Panc1 (cell line): ENCODE data around the gene NR6A1. TPM values are rescaled to one million over a fixed set of nuclear protein-coding genes. Genes with fewer than 3 reads are reported as not detected.
A peak's percentile ranks its signal among the peaks of the same experiment; 100 is the strongest.

ENCODE experiments used
- ATAC-seq: fragments of 200-7000 bp; cut with Tn5 transposase; 2 replicates; pipeline ENCODE4 v1.9.1; 2020; ENCODE audit warnings: mild to moderate bottlenecking, moderate library complexity
- BruUV-seq: library from RNA; stranded (reverse); fragments of 400-500 nt; replicated peaks from 2 replicates; lab custom pipeline; 2021; lab: Mats Ljungman, UMichigan
- CTCF ChIA-PET: fragments of 300-600 bp; sonication (Branson Sonifier 250); formaldehyde crosslinking; loops from one replicate; lab custom pipeline; 2022; ENCODE audit warnings: antibody characterized with exemption; lab: Charles Lee
- POLR2A ChIA-PET: fragments of 300-600 bp; sonication (Branson Sonifier 250); formaldehyde crosslinking; loops from one replicate; lab custom pipeline; 2022; ENCODE audit warnings: antibody characterized with exemption; lab: Charles Lee
- DNase-seq: peaks from one replicate; pipeline ENCODE4 v3.0.0-alpha.2; 2010; ENCODE audit warnings: low read depth, low spot score
- H3K27ac ChIP-seq: 2 replicates; pipeline ENCODE4 v1.5.1; 2011; ENCODE audit warnings: mild to moderate bottlenecking, low read length, inconsistent platforms
- H3K27me3 ChIP-seq: fragments of 200-500 bp; sonication (Bioruptor generic); 2 replicates; pipeline ENCODE4 v1.6.0; 2014; ENCODE audit warnings: low read length, inconsistent platforms; ENCODE audit not compliant: control insufficient read depth, insufficient read depth
- H3K36me3 ChIP-seq: fragments of 200-500 bp; sonication (Bioruptor generic); 2 replicates; pipeline ENCODE4 v1.5.1; 2014; ENCODE audit warnings: inconsistent platforms, mild to moderate bottlenecking, low read length, moderate library complexity; ENCODE audit not compliant: control insufficient read depth, insufficient read depth
- H3K4me1 ChIP-seq: 2 replicates; pipeline ENCODE4 v1.5.1; 2011; ENCODE audit warnings: inconsistent platforms, mild to moderate bottlenecking, low read length, moderate library complexity; ENCODE audit not compliant: control insufficient read depth, insufficient read depth
- H3K4me3 ChIP-seq, 2 experiments: 2 replicates each; pipeline ENCODE4 v1.5.1; 2011 to 2012; ENCODE audit warnings: low read depth in 2 of 2, low read length in 2 of 2, mild to moderate bottlenecking in 2 of 2, inconsistent platforms in 1 of 2, moderate library complexity in 1 of 2
- H3K9me3 ChIP-seq: fragments of 200-500 bp; sonication (Bioruptor generic); 2 replicates; pipeline ENCODE4 v1.5.1; 2014; ENCODE audit warnings: low read depth, mild to moderate bottlenecking, inconsistent platforms, low read length, moderate library complexity; ENCODE audit not compliant: control insufficient read depth, insufficient read depth
- POLR2AphosphoS5 ChIP-seq: IDR thresholded peaks from 2 replicates; pipeline ENCODE4 v1.6.1; 2012; ENCODE audit warnings: mild to moderate bottlenecking, low read depth, low read length, moderate library complexity
- SIN3A ChIP-seq: IDR thresholded peaks from 2 replicates; pipeline ENCODE4 v1.6.1; 2012; ENCODE audit warnings: low read depth, mild to moderate bottlenecking, low read length, moderate library complexity, borderline replicate concordance; ENCODE audit not compliant: insufficient read depth
- TCF7L2 ChIP-seq: IDR thresholded peaks from 2 replicates; pipeline ENCODE4 v1.6.1; 2011; ENCODE audit warnings: mild to moderate bottlenecking, low read depth, low read length, inconsistent platforms
- in situ Hi-C: cut with HindIII; loops from 2 replicates; pipeline ENCODE4 v1.10.0; 2016; ENCODE audit warnings: low sequenced_read_pairs, low pct_unique_long_range_greater_than_20kb
- intact Hi-C: fragments of 100-400 bp; cut with micrococcal nuclease; formaldehyde crosslinking; loops from one replicate; pipeline ENCODE4 v1.10.0; 2022; ENCODE audit not compliant: unreplicated experiment
- total RNA-seq: library from RNA; stranded (reverse); gene quantifications from one replicate; pipeline ENCODE4 v1.2.1, GENCODE V29; 2021; ENCODE audit not compliant: unreplicated experiment
- TF ChIP-seq, protein P1 (sequence below): fragments of 450-650 bp; IDR thresholded peaks from 2 replicates; pipeline ENCODE4 v1.5.1; 2017; ENCODE audit warnings: mild to moderate bottlenecking
- TF ChIP-seq, protein P2 (sequence below), 2 experiments: IDR thresholded peaks; 2 replicates each; pipeline ENCODE4 v1.6.1; 2011 to 2012; ENCODE audit warnings: low read depth in 2 of 2, control low read depth in 1 of 2, low read length in 1 of 2, mild to moderate bottlenecking in 1 of 2, moderate library complexity in 1 of 2; ENCODE audit not compliant: insufficient read depth in 1 of 2

NR6A1 gene
- total RNA-seq, 1 experiment from 2014 or later: 7.6 TPM

DNA sequence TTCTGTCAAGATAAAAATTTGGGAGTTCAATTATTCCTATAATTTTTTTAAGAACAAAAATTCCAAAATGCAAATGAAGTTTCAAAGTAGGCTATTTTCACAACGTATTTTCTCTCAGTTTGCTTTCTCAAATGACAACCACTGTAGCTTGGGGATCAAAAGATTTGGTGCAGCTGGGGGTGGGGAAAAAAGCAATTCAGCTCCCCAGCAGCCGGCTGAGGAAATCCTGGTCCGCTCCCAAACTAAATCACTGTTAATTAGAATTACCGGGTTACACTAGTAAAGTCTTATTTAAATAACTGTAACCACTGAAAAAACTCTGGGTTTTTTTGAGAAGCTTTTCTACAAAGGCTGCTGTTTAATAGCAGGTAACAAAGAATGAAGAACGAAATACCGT lies 5.7 kb downstream of the NR6A1 start:
- no peaks in the 10 kb centered on the region for H3K9me3 ChIP-seq
- intact Hi-C loops: no loop called here
- CTCF ChIA-PET: interaction anchor here (1.0 kb wide), 1 partner anchor 148 kb away, joined by 4 read pairs; no protein-coding TSS in a partner anchor

DNA sequence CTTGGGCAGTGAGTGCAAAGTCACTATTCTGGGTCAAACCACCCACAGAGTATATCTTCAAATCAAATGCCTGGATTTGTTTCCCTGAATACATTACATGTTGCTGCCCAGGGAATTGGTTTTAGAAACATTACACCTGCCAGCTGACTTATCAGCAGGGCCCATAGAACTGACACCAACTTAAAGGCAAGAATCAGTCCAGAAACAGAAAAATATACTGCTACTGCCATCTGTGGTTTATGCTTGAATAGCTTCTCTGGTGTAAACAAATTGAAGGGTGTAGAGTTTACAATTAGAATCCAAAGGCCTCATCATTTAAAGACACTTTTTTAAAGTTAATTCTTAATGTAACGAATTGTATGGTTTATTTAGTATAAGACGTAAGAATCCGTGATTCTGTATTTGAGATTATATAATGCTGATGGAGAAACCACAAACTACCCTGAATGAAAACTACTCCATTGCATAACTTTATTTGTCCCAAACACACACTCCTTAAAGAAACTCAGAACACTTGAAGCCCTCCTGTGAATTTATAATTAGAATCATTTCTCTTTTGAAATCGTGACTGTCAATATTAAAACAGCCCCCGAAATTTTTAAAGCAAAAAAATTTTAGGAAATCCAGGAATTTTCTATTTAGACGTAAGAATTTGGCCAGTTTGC lies 6.2 kb downstream of the NR6A1 start:
- Histone ChIP-seq H3K36me3 (no peaks in the 10 kb centered on the region), H3K27me3 (no peaks in the 10 kb centered on the region), H3K9me3 (no peaks in the 10 kb centered on the region), H3K27ac (no peak overlapping the region), H3K4me1 (peaks cover 35% of the 10 kb centered on the region), H3K4me3 (no peak overlapping the region)
- ATAC-seq: no peak; the same call in 1 of the 2 replicates
- ChIA-PET POLR2A (interaction anchor here (0.5 kb wide), 1 partner anchor 34 kb away, joined by 12 read pairs; no protein-coding TSS in a partner anchor), CTCF (interaction anchor here (0.5 to 1.2 kb wide), 3 partner anchors 32 to 148 kb away, joined by 4 to 5 read pairs (median 4); no protein-coding TSS in a partner anchor)
- TF ChIP-seq, protein P1, sequence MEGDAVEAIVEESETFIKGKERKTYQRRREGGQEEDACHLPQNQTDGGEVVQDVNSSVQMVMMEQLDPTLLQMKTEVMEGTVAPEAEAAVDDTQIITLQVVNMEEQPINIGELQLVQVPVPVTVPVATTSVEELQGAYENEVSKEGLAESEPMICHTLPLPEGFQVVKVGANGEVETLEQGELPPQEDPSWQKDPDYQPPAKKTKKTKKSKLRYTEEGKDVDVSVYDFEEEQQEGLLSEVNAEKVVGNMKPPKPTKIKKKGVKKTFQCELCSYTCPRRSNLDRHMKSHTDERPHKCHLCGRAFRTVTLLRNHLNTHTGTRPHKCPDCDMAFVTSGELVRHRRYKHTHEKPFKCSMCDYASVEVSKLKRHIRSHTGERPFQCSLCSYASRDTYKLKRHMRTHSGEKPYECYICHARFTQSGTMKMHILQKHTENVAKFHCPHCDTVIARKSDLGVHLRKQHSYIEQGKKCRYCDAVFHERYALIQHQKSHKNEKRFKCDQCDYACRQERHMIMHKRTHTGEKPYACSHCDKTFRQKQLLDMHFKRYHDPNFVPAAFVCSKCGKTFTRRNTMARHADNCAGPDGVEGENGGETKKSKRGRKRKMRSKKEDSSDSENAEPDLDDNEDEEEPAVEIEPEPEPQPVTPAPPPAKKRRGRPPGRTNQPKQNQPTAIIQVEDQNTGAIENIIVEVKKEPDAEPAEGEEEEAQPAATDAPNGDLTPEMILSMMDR: peak; percentile 36; the same call in 1 of the 2 replicates
- TF ChIP-seq POLR2AphosphoS5: no peak
- TF ChIP-seq, protein P2, sequence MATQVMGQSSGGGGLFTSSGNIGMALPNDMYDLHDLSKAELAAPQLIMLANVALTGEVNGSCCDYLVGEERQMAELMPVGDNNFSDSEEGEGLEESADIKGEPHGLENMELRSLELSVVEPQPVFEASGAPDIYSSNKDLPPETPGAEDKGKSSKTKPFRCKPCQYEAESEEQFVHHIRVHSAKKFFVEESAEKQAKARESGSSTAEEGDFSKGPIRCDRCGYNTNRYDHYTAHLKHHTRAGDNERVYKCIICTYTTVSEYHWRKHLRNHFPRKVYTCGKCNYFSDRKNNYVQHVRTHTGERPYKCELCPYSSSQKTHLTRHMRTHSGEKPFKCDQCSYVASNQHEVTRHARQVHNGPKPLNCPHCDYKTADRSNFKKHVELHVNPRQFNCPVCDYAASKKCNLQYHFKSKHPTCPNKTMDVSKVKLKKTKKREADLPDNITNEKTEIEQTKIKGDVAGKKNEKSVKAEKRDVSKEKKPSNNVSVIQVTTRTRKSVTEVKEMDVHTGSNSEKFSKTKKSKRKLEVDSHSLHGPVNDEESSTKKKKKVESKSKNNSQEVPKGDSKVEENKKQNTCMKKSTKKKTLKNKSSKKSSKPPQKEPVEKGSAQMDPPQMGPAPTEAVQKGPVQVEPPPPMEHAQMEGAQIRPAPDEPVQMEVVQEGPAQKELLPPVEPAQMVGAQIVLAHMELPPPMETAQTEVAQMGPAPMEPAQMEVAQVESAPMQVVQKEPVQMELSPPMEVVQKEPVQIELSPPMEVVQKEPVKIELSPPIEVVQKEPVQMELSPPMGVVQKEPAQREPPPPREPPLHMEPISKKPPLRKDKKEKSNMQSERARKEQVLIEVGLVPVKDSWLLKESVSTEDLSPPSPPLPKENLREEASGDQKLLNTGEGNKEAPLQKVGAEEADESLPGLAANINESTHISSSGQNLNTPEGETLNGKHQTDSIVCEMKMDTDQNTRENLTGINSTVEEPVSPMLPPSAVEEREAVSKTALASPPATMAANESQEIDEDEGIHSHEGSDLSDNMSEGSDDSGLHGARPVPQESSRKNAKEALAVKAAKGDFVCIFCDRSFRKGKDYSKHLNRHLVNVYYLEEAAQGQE (IDR thresholded peaks at IDR 0.05; ENCODE audit: insufficient read depth in 1 of 2, low read depth in 2 of 2, low read length in 1 of 2): no peak
- no peak for TF ChIP-seq TCF7L2
- no peak for TF ChIP-seq SIN3A
- no TSS peak for BruUV-seq
- intact Hi-C loops: no loop called here
- DNase-seq: no peak
- in situ Hi-C loops: no loop called here

More for the DNA sequence above, 5.7 kb downstream of the NR6A1 start:
- H3K27ac ChIP-seq: no peak overlapping the region
- BruUV-seq: no TSS peak
- no peak for TF ChIP-seq POLR2AphosphoS5
- TF ChIP-seq SIN3A: no peak
- TF ChIP-seq, protein P2 (IDR thresholded peaks at IDR 0.05; ENCODE audit: insufficient read depth in 1 of 2, low read depth in 2 of 2, low read length in 1 of 2): no peak
- no peak for TF ChIP-seq TCF7L2
- TF ChIP-seq, protein P1: no peak
- in situ Hi-C loops: no loop called here
- POLR2A ChIA-PET: interaction anchor here (0.6 kb wide), 1 partner anchor 150 kb away, joined by 11 read pairs; no protein-coding TSS in a partner anchor
- DNase-seq (no peak), ATAC-seq (no peak)
- H3K36me3 ChIP-seq: no peaks in the 10 kb centered on the region; the same call in 1 of the 2 replicates
- no peak overlapping the region for H3K4me3 ChIP-seq
- no peaks in the 10 kb centered on the region for H3K27me3 ChIP-seq
- H3K4me1 ChIP-seq: peaks cover 35% of the 10 kb centered on the region
